ENCODE data around the gene SLC9A7. TPM values are rescaled to one million over a fixed set of nuclear protein-coding genes. Genes with fewer than 3 reads are reported as not detected.

SLC9A7 gene
- total and polyA plus RNA-seq, 8 donors: 2.2 to 16.0 (median 6.3) TPM

GRCh38 chrX:46569621-46570020 is 189.3 kb downstream of the SLC9A7 start:
- FAIRE-seq: no peak

GRCh38 chrX:46567388-46567787 is 191.5 kb downstream of the SLC9A7 start:
- no peak for ATAC-seq
- intact Hi-C loops (cut with DNase I): no loop called here

More at GRCh38 chrX:46569621-46570020, 189.3 kb downstream of the SLC9A7 start:
- Histone ChIP-seq H3K27ac (no peak overlapping the region), H3K27me3 (no peaks in the 10 kb centered on the region), H3K4me1 (no peaks in the 10 kb centered on the region), H3K36me3 (no peaks in the 10 kb centered on the region), H3K9me3 (no peaks in the 10 kb centered on the region), H3K4me3 (no peak overlapping the region)
- no peak for ATAC-seq
- intact Hi-C loops (cut with DNase I): no loop called here
- DNase-seq: no peak
- TF ChIP-seq CTCF (IDR thresholded peaks at IDR 0.05): no peak

DNA sequence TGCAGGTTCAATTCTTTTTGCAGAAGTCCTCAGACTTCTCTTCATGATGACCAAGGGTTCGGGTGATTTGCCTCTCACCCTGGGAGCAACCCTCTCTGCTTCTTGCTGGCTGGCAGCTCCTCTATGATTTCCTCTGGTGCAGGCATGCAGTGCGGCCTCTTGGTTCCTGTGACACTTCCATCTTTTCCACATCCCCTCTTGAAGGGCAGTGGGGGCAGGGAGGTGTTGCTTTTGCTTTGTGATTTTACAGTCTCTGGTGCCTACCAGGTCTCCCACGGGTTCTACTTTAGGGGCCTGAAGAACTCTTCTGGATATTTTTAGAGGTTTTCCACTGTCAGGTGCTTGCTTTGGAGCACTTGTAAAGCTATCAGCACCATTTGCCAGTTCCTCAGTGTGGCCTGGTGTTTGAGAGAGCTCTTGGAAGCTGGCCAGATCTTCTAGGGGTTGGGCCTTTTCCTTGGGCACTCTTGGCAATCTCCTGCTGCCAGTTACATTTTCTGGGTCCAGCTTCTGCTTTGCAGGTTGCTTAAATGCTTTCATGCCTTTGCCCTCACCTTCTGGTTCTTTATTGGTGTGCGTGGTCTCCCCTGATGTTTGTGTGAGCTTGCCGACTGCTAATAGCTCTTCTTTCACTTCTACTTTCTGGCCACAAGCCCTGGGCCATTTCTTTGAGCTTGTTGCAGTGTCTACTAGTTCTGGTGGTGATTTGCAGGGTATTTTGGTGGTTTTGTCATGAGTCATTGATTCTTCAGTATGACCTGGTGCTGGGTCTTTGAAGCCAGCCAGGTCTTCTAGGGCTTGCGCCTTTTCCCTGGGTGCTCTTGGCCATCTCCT is 196.9 kb downstream of the SLC9A7 start:
- no peak overlapping the region for H3K4me3 ChIP-seq
- DNase-seq (peak in 1 of 6 donors; percentile 20), ATAC-seq (peak in 1 of 4 donors; percentile 36), FAIRE-seq (no peak)
- WGBS, 2 donors: 72 to 88% methylated on average over 6 of the region's 6 CpGs
- no peaks in the 10 kb centered on the region for H3K9me3 ChIP-seq
- H3K4me1 ChIP-seq: no peaks in the 10 kb centered on the region
- no peak overlapping the region for H3K27ac ChIP-seq
- intact Hi-C loops (cut with DNase I): no loop called here
- TF ChIP-seq CTCF (IDR thresholded peaks at IDR 0.05): no peak
- H3K36me3 ChIP-seq: no peaks in the 10 kb centered on the region
- H3K27me3 ChIP-seq: no peaks in the 10 kb centered on the region

More at GRCh38 chrX:46567388-46567787, 191.5 kb downstream of the SLC9A7 start:
- Histone ChIP-seq H3K27me3 (no peaks in the 10 kb centered on the region), H3K9me3 (no peaks in the 10 kb centered on the region), H3K36me3 (no peaks in the 10 kb centered on the region), H3K27ac (no peak overlapping the region), H3K4me1 (no peaks in the 10 kb centered on the region), H3K4me3 (no peak overlapping the region)
- DNase-seq (no peak), FAIRE-seq (no peak)
- TF ChIP-seq CTCF (IDR thresholded peaks at IDR 0.05): no peak

- no peak overlapping the region for H3K27ac ChIP-seq
- ATAC-seq (no peak), FAIRE-seq (no peak), DNase-seq (no peak)
- no peaks in the 10 kb centered on the region for H3K36me3 ChIP-seq
- no peaks in the 10 kb centered on the region for H3K9me3 ChIP-seq
- H3K4me3 ChIP-seq: no peak overlapping the region
- 87 to 92% methylated on average over 3 of the region's 3 CpGs for WGBS, 2 donors
- no peak for TF ChIP-seq CTCF (IDR thresholded peaks at IDR 0.05)
- no peaks in the 10 kb centered on the region for H3K4me1 ChIP-seq
- intact Hi-C loops (cut with DNase I): no loop called here
- no peaks in the 10 kb centered on the region for H3K27me3 ChIP-seq
These were observed 199.9 kb downstream of the SLC9A7 start for GRCh38 chrX:46559062-46559461.

GRCh38 chrX:46554942-46555341 is 204.0 kb downstream of the SLC9A7 start:
- no peak overlapping the region for H3K4me3 ChIP-seq
- H3K27me3 ChIP-seq: peaks cover 0 to 4% (median 0%) of the 10 kb centered on the region in 4 donors
- H3K36me3 ChIP-seq: no peaks in the 10 kb centered on the region
- peak; percentile 95 for FAIRE-seq
- no peaks in the 10 kb centered on the region for H3K4me1 ChIP-seq
- no peak for TF ChIP-seq CTCF (IDR thresholded peaks at IDR 0.05)
- DNase-seq: no peak
- WGBS, 2 donors: 48 to 52% methylated on average over 2 of the region's 2 CpGs
- no peak overlapping the region for H3K27ac ChIP-seq
- ATAC-seq: no peak
- H3K9me3 ChIP-seq: no peaks in the 10 kb centered on the region
- intact Hi-C loops (cut with DNase I): no loop called here

Measured in pancreas (tissue), 10 donors.